Measurements from ENCODE around the gene GUCA2A.

Gene GUCA2A

GRCh38 chr1:42168391-42168670 lies 3.8 kb upstream of the GUCA2A start:
- H3K79me2 ChIP-seq (ENCODE audit: insufficient read depth, low read depth), result no peaks in the 10 kb centered on the region
- no peak overlapping the region for H3K4me2 ChIP-seq
- no peak overlapping the region for H3K4me3 ChIP-seq (IDR thresholded peaks at IDR 0.05; ENCODE audit: insufficient read depth, low read depth, low read length)
- no peak overlapping the region for H2AFZ ChIP-seq (ENCODE audit: low read depth)
- no peaks in the 10 kb centered on the region for H3K4me1 ChIP-seq (ENCODE audit: low read depth, poor library complexity, severe bottlenecking)
- H3K36me3 ChIP-seq (ENCODE audit: insufficient read depth), result no peaks in the 10 kb centered on the region
- H4K20me1 ChIP-seq (ENCODE audit: insufficient read depth), result no peaks in the 10 kb centered on the region
- H3K27me3 ChIP-seq (ENCODE audit: insufficient read depth, low read depth), result no peaks in the 10 kb centered on the region
- H3K9ac ChIP-seq, result no peak overlapping the region
- no peak for TF ChIP-seq CTCF (conservative IDR thresholded peaks at IDR 0.05; ENCODE audit: low read depth, low read length)
- H3K27ac ChIP-seq, result no peak overlapping the region

- no peak overlapping the region for H3K27ac ChIP-seq
- no peaks in the 10 kb centered on the region for H3K36me3 ChIP-seq (ENCODE audit: insufficient read depth)
- no peak overlapping the region for H3K4me2 ChIP-seq
- H3K4me3 ChIP-seq (IDR thresholded peaks at IDR 0.05; ENCODE audit: insufficient read depth, low read depth, low read length), result no peak overlapping the region
- no peak overlapping the region for H3K9ac ChIP-seq
- no peak for TF ChIP-seq CTCF (conservative IDR thresholded peaks at IDR 0.05; ENCODE audit: low read depth, low read length)
- H2AFZ ChIP-seq (ENCODE audit: low read depth), result no peak overlapping the region
- no peaks in the 10 kb centered on the region for H3K79me2 ChIP-seq (ENCODE audit: insufficient read depth, low read depth)
- H3K27me3 ChIP-seq (ENCODE audit: insufficient read depth, low read depth), result no peaks in the 10 kb centered on the region
- H4K20me1 ChIP-seq (ENCODE audit: insufficient read depth), result no peaks in the 10 kb centered on the region
- H3K4me1 ChIP-seq (ENCODE audit: low read depth, poor library complexity, severe bottlenecking), result no peaks in the 10 kb centered on the region
These were observed 3.3 kb upstream of the GUCA2A start for GRCh38 chr1:42167611-42168390.

- no peak overlapping the region for H3K9ac ChIP-seq
- no peaks in the 10 kb centered on the region for H3K27me3 ChIP-seq (ENCODE audit: insufficient read depth, low read depth)
- no peaks in the 10 kb centered on the region for H3K36me3 ChIP-seq (ENCODE audit: insufficient read depth)
- H3K27ac ChIP-seq, result no peak overlapping the region
- H3K4me1 ChIP-seq (ENCODE audit: low read depth, poor library complexity, severe bottlenecking), result no peaks in the 10 kb centered on the region
- no peaks in the 10 kb centered on the region for H4K20me1 ChIP-seq (ENCODE audit: insufficient read depth)
- H3K4me2 ChIP-seq, result no peak overlapping the region
- H3K79me2 ChIP-seq (ENCODE audit: insufficient read depth, low read depth), result no peaks in the 10 kb centered on the region
- no peak overlapping the region for H3K4me3 ChIP-seq (IDR thresholded peaks at IDR 0.05; ENCODE audit: insufficient read depth, low read depth, low read length)
- H2AFZ ChIP-seq (ENCODE audit: low read depth), result no peak overlapping the region
- no peak for TF ChIP-seq CTCF (conservative IDR thresholded peaks at IDR 0.05; ENCODE audit: low read depth, low read length)
These were observed 1.1 kb upstream of the GUCA2A start for GRCh38 chr1:42165511-42166210.

GRCh38 chr1:42163536-42164503 lies 725 bp downstream of the GUCA2A start:
- H3K4me1 ChIP-seq (ENCODE audit: low read depth, poor library complexity, severe bottlenecking), result no peaks in the 10 kb centered on the region
- H3K27me3 ChIP-seq (ENCODE audit: insufficient read depth, low read depth), result no peaks in the 10 kb centered on the region
- no peaks in the 10 kb centered on the region for H4K20me1 ChIP-seq (ENCODE audit: insufficient read depth)
- no peaks in the 10 kb centered on the region for H3K36me3 ChIP-seq (ENCODE audit: insufficient read depth)
- TF ChIP-seq CTCF (conservative IDR thresholded peaks at IDR 0.05; ENCODE audit: low read depth, low read length), result no peak
- H3K27ac ChIP-seq, result no peak overlapping the region
- H2AFZ ChIP-seq (ENCODE audit: low read depth), result no peak overlapping the region
- H3K4me2 ChIP-seq, result no peak overlapping the region
- no peak overlapping the region for H3K9ac ChIP-seq
- H3K4me3 ChIP-seq (IDR thresholded peaks at IDR 0.05; ENCODE audit: insufficient read depth, low read depth, low read length), result no peak overlapping the region
- H3K79me2 ChIP-seq (ENCODE audit: insufficient read depth, low read depth), result no peaks in the 10 kb centered on the region
